Left ventricle myocardium inferior (tissue), 1 donor: Measurements from ENCODE around the gene TULP1. TPM values are rescaled to one million over a fixed set of nuclear protein-coding genes. Genes with fewer than 3 reads are reported as not detected.

ENCODE experiments used
- DNase-seq: peaks from one replicate; pipeline ENCODE4 v3.0.0-alpha.2; 2020
- H3K27ac ChIP-seq: fragments of 200-600 bp; replicated peaks from 2 replicates; pipeline ENCODE4 v1.8.0; 2021
- H3K27me3 ChIP-seq: fragments of 200-600 bp; 2 replicates; pipeline ENCODE4 v1.8.0; 2021; ENCODE audit warnings: low read depth
- H3K36me3 ChIP-seq: fragments of 200-600 bp; 2 replicates; pipeline ENCODE4 v1.8.0; 2021
- H3K4me1 ChIP-seq: fragments of 200-600 bp; 2 replicates; pipeline ENCODE4 v1.8.0; 2021
- H3K4me3 ChIP-seq: fragments of 200-600 bp; 2 replicates; pipeline ENCODE4 v1.8.0; 2021; ENCODE audit warnings: mild to moderate bottlenecking, moderate library complexity
- H3K9me3 ChIP-seq: fragments of 200-600 bp; replicated peaks from 2 replicates; pipeline ENCODE4 v1.8.0; 2021
- CTCF ChIP-seq: fragments of 200-600 bp; IDR thresholded peaks from 2 replicates; pipeline ENCODE4 v1.8.0; 2021; ENCODE audit warnings: antibody characterized with exemption, mild to moderate bottlenecking, borderline replicate concordance
- intact Hi-C: fragments of 100-400 bp; cut with micrococcal nuclease; formaldehyde crosslinking; loops from one replicate; pipeline ENCODE4 v1.11.0; 2022
- total RNA-seq: library from RNA; stranded (reverse); fragmentation: NEBNext Ultra II Directional; extraction: Animal tissue kit (Norgen Biotek cat#: 25700); gene quantifications from one replicate; pipeline ENCODE4 v1.2.1, GENCODE V29; 2021
- donor health status: DM: no; HTN: yes; CAD: no; lungs with severe emphysema.

TULP1 gene
- total RNA-seq, 1 donor from 2014 or later = not detected

DNA sequence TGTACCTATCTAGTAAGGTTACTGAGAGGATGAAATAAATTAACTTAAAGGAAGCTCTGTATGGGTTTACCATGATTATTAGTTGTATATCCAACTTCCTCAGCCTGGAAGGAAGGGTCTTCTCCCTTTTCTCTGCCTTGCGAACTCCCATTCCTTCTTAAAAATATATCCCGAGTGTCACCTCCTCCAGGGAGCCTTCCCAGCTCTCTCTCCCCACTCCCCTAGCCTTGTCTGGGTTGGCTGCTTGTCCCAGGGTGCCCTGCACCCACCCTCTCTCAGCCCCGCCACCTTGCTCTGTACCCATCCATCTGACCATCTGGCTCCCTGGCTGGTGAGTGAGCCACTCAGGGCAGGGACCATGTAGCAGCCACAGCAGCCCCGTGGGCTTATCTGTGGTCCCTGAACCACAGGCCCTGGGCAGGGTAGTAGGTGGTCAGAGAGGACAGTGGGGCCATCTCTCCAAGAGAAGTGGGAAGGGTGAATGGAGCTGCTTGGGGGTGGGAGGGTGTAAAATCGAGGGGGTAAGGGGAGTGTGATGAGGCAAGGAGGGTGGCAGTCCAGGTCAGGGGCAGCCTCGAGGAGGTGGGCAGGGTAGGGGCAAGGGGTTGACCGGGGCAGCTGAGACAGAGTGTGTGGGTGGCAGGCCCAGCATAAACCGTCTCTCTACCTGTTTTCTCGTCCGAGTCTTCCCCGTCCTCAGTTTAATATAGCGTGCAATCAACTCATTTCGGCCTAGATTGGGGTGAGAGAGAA lies 28.6 kb downstream of the TULP1 start:
- no peak overlapping the region for H3K27ac ChIP-seq
- TF ChIP-seq CTCF = no peak
- peaks cover 58% of the 10 kb centered on the region for H3K4me1 ChIP-seq
- peaks cover 22% of the 10 kb centered on the region for H3K36me3 ChIP-seq
- H3K9me3 ChIP-seq = no peaks in the 10 kb centered on the region
- H3K27me3 ChIP-seq = no peaks in the 10 kb centered on the region
- H3K4me3 ChIP-seq = no peak overlapping the region
- DNase-seq = no peak
- intact Hi-C loops = no loop called here

DNA sequence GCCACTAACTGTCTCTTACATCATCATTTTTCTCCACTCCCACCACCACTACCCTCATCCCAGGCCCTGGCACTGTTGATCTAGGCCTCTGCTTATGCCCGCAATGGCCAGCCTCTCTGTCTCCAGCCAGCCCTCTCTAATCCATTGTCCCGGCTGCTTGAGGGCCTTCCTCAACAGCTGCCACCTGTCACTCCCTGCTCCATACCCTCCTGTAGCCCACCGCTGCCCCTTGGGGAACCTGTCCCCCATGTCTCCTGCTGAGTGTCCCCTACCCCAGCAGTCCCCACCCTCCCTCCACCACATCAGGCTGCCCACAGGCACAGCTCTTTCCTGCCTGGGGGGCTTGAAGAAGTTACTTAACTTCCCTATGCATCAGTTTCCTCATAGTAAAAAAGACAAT lies 29.2 kb downstream of the TULP1 start:
- Histone ChIP-seq H3K4me1 (peaks cover 55% of the 10 kb centered on the region), H3K4me3 (no peak overlapping the region), H3K27me3 (no peaks in the 10 kb centered on the region), H3K9me3 (no peaks in the 10 kb centered on the region), H3K27ac (no peak overlapping the region), H3K36me3 (peaks cover 27% of the 10 kb centered on the region)
- no peak for DNase-seq
- intact Hi-C loops = no loop called here
- TF ChIP-seq CTCF = no peak

DNA sequence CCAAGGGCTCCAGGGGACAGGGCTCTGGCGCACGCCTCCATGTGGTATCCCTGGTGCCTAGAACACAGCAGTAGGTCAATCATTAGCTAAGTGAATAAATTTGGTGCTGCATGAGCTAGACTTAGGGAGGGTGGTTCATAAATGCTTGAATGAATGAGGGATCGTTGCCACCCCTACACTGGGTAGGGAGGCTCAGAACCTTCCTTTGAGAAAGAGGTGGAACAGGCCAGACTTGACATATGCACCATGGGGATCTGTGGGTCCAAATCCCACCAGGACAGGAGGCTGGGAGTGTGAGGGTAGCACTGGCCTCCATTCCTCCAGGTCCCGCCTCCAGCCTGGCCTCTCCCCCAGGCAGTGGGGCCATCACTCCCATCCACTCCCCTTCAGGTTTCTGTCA lies 29.6 kb downstream of the TULP1 start:
- DNase-seq = no peak
- Histone ChIP-seq H3K4me1 (peaks cover 50% of the 10 kb centered on the region), H3K9me3 (no peaks in the 10 kb centered on the region), H3K4me3 (no peak overlapping the region), H3K27me3 (no peaks in the 10 kb centered on the region), H3K27ac (no peak overlapping the region), H3K36me3 (peaks cover 32% of the 10 kb centered on the region)
- intact Hi-C loops = no loop called here
- no peak for TF ChIP-seq CTCF

- DNase-seq = no peak
- H3K36me3 ChIP-seq = peaks cover 44% of the 10 kb centered on the region
- H3K4me1 ChIP-seq = peaks cover 32% of the 10 kb centered on the region
- no peaks in the 10 kb centered on the region for H3K27me3 ChIP-seq
- TF ChIP-seq CTCF = no peak
- intact Hi-C loops = no loop called here
- H3K27ac ChIP-seq = peak overlapping the region; percentile 3
- H3K9me3 ChIP-seq = no peaks in the 10 kb centered on the region
- no peak overlapping the region for H3K4me3 ChIP-seq
Observed at GRCh38 chr6:35481226-35481625, 31.5 kb downstream of the TULP1 start.

DNA sequence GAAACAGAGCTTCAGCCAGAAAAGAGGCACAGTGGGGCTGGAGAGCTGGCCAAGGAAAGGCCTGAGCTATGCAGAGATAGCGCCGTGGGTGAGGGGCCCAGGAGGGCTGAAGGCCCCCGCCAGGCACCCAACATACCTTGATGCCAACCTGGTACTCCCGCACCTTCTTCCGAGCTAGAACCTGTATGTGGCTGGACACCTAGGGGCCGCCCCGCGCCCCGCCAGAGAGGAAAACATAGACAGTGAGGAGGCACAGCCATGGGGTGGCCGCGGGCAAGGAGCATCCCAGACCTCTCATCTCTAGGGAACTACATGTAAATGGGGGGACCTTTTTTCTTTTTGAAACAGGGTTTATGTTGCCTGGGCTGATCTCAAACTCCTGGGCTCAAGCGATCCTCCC lies 32.5 kb downstream of the TULP1 start:
- Histone ChIP-seq H3K4me1 (peaks cover 22% of the 10 kb centered on the region), H3K9me3 (no peaks in the 10 kb centered on the region), H3K36me3 (peaks cover 54% of the 10 kb centered on the region), H3K27me3 (no peaks in the 10 kb centered on the region), H3K27ac (no peak overlapping the region), H3K4me3 (no peak overlapping the region)
- intact Hi-C loops = no loop called here
- no peak for DNase-seq
- TF ChIP-seq CTCF = no peak
